NCI-H2107 treated with DMSO at 0.1 percent for 48 hours (cell line): ENCODE measurements around the gene GRIK1.

ENCODE experiments used
- DNase-seq: peaks from one replicate; lab custom pipeline; 2025; ENCODE audit not compliant: unreplicated experiment; lab: John Stamatoyannopoulos, UW

The GRIK1 gene

DNA sequence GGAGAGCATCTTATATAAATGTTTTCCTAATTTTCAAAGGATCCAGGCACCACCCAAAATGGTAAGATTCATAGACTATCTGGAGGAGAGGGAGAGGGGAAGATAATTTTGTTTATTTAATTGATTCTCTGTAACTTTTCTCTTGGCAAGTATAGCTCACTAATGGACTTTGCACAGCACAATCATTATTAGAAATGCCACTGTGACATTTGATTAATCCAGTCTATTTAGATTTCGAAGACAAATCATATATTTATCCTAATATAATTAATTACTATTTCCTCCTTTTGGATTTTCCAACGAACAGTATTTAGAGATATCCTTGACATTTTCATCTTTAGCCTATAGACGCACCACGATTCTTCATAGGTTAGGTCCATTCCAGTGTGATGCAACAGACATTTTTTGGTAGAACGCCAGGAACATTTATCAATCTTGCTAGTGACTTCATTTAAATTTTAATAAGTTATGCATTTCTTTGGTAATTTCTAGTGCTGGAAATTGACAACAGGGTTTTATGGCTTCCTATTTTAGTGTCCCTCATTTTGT is 152.4 kb downstream of the GRIK1 start:
- no peak for DNase-seq

GRCh38 chr21:29786496-29787360 is 153.1 kb downstream of the GRIK1 start:
- DNase-seq: no peak

- no peak for DNase-seq
Measured at GRCh38 chr21:29777160-29777559, 162.6 kb downstream of the GRIK1 start.

DNA sequence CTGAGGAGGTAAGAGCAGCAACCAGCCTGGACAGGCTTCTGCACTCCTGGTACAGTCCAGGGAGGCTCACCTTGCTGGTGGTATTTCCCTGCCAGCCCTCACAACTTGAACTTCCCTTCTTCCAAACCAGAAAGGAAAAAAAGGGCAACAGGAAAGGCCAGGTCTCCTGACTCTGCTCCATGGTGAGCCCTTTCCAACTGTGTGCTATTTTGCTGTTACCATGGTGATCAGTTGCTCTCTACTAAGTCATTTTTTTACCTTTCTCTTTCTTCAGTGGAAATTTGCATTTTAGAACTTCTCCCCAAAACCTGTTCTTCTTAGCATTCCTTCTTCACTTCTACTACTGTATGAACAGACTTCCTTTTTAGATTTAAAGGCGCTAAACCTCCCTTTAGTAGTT is 164.3 kb downstream of the GRIK1 start:
- DNase-seq: no peak

DNA sequence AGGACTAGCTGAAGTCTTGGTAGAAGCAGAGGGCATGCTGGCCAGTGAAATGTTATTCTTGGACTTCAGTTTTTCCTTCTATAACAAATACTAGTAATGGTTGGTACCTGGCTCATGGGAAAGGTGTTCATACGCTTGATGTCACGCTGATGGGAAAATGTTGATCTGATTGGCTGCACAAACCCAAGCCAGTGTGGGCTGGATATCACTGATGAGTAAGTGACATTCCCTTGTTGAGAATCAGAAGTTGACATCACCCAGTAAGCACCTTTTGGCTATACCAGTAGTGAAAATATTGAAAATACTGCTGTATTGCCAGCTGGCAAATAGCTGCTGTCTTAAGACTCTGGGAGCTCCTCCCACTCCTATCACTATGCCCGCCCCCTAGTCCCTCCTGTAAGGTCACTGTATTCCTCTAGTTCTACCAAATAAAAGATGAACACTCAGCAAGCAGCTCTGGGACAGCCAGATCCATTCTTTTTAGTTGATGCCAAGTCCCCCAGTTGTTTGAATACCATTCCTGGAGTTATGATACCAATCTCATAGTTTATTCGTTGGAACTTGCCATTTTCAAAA is 168.2 kb downstream of the GRIK1 start:
- no peak for DNase-seq

DNA sequence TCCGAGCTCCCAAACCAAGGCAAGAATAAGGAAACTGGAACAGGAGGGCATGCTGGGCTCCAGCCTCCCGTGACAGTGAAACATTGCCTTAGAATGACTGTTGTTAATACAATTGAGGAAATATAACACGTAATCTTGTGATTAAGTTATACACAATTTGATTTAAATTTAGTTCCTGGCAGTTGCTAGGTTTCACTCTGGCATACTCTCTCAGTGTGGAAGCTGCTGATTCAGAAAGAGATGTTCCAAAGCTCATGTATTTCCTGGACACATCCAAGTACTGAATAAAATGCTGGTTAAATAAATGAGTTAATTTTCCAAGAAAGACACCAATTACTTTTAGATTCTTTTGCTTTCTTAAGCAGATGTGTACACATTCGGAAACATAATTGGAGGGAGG is 176.1 kb downstream of the GRIK1 start:
- no peak for DNase-seq

GRCh38 chr21:29762570-29763082 is 177.2 kb downstream of the GRIK1 start:
- no peak for DNase-seq

DNA sequence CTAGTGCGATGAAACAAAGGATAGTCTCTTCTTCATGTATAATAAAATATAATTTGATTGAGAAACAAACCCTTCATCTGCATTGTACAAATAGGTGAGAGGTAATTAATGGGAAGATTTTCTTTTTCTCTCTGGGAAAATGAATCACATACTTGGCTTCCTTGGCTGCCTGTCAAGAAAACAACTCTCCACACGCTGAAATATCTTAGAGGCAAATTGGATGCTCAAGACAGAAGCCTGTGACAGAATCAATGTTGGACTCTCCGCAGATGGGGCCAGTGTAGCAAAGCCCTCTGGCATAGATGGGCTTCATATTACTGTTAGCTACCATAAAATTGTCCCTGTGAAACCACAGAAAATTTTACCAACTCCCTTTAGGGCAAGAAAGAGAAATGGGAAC is 186.6 kb downstream of the GRIK1 start:
- no peak for DNase-seq

DNA sequence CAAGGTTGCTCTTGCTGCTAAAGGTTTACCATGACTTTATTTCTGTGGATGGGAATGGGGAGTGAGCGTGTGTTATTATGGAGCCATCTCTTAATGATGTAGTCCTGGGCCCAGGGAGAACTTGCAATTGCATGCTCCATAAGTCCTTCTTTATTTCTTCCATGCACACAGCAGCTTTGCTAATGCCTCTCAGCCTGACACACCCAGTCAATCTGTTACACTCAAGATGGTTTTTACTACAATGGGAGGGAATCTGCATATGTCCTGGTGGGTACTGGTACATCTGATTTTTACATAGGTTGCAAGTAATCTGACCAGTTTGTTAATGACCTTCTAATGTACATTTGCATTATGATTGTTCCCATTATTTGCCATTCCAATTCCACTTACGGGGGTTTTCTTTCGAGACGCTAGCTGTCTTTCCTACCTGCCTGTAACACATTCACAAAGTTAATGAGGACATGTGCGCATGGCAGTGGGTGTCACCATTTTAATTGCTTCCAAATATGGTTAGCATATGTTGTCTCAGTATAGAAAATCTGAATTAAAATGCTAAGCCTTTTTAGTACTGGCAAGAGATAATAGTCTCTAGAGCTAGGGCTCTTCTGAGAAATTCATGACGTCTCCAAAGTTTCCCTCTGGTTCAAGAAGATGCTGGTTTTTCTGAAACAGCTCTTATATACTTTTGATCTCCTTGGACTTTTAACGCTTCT is 188.2 kb downstream of the GRIK1 start:
- DNase-seq: no peak

- no peak for DNase-seq
Measured at GRCh38 chr21:29749957-29750356, 189.8 kb downstream of the GRIK1 start.

DNA sequence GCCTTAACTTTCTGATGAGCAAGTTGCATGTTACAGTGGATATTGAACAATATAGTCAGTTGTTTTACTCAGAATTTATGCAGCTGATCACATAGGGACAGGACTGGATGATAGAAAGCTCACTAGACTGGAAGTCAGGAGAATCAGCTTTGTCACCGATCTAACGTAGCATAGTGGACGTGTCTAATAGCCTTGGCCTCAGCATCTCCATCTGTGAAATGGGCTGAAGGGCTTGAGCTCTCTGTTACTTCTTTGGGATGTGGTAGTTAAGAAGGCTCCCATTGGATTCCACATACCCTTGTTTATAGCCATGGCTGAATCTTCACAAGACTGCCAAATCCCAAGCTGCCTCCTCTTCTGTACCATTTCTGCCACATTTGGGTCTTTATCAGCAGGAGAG is 190.6 kb downstream of the GRIK1 start:
- no peak for DNase-seq

DNA sequence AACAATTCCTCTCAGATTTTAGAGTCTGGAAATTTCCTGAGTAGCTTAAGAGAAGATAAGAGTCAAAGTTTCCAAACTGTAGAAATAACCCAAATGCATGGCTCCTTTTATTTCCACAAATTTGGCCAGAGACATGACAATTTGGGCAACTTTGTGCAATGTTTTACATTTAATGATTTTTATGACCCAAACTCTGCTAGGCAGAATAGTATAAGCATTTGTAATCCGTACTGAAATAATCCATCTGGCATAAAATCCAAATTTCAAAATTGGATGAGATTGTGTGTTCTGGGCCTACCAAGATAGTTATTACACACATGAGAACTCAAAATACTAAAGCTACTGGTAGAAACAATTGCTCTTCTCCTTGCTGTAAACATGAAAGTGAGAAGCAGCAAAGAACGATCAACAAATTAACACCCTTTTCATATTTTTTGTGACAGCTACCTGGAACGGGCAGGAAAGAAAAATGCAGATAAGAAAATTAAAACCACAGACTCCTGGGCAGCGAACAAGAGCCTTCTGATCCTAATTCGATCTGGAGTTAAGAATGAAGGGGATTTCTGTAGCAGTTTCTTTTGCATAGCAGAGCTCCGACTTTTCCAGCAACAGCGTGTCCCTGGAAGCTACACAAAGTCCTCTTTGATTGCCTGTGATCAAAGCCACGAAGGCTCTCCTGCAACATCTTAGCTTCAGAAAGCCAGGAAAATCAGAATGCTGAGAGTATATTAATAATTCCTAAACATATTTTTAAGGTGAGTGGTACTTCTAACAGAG is 191.2 kb downstream of the GRIK1 start:
- DNase-seq: no peak

DNA sequence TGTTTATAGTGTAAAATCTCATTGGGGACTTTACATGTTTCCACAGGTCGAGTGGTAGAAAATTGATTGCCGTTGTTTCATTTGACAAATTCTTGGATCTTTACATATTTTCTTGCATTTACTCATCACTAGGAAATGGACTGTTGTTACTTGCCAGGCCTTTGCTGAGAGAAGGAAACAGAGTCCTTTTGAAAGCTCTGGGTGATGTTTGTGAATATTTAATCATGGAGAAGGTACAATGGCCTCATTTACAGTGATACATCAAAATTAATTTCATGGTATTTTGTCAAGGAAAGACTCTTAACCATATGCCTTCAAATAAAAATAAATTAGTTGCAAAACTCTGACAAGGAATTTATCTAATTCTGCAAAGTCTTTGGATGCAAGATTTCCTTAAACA is 198.0 kb downstream of the GRIK1 start:
- DNase-seq: no peak

- DNase-seq: no peak
Measured at GRCh38 chr21:29739176-29739575, 200.6 kb downstream of the GRIK1 start.

- DNase-seq: no peak
Measured at GRCh38 chr21:29738730-29739129, 201.1 kb downstream of the GRIK1 start.

- no peak for DNase-seq
Measured at GRCh38 chr21:29737186-29737585, 202.6 kb downstream of the GRIK1 start.

DNA sequence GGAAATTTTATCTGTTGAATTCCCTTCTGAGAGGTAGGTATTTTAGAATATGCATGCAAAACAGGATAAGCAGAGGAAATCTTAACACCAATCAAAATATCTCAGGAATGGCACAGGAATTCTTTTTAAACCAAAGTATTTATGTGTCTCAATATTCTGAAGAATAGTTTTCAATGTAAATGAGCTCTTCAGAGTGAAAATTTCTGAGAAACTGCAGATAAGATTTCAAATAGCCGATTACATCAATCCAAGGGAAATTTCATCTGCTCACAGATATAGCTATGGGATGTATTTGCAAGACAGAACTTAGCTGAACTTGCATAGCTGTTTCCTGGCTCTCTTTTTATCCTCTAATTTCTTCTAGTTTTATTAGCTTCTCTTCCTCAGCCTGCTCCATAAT is 209.5 kb downstream of the GRIK1 start:
- no peak for DNase-seq

DNA sequence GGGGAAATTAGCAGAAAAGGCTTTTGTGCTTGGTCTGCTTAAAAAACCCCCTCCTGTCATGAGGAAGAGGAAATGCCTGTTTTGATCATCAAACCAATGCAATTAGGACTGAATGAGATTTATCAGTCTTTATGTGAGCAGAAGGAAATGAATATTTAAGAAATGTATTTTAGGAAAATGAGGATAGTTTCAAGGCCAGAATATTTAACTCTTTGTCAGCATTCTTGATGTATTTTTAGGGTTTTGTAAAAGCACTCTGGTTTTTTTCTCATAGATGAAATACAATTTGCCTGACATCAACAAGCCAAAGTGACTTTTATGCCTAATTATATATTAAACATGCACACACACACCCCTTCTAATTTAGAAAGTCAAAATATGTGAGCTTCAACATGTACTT is 213.8 kb downstream of the GRIK1 start:
- DNase-seq: no peak

DNA sequence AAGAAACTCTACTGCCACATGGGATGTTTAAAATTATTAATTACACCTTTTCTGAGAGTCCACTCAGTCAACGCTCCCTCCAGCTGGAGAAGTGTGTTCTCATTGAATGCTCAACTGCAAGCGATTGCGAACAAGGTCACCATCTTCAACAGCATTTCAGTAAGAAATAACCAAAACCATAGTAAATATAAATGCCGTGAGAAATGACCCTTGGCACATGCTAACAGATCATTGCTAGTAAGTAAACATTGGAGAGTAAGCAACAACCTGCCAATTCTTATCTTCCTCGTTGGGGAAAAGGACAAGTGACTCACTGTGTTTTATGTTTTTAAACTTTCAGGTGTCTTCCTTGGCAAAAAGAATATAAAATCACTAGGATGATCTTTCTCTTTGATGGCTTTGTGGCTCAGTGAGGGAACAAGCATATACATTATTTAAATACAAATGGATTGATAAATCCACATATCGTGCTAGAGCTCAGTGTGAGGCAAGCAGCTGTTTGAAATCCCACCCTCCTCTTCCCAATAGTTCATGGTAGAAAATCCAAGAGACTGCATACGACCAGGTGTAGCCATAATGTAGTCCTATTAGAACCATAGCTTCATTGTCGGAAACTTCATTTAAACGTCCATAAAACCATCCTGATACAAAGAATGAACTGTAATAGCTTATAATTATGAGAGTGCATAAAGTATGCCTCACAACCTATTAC is 214.6 kb downstream of the GRIK1 start:
- DNase-seq: no peak

- no peak for DNase-seq
Measured at GRCh38 chr21:29721964-29722363, 217.8 kb downstream of the GRIK1 start.
